HCT116 (cell line): ENCODE measurements around the gene HHAT. TPM values are rescaled to one million over a fixed set of nuclear protein-coding genes. Genes with fewer than 3 reads are reported as not detected.

Source experiments
- ATAC-seq: fragments of 200-7000 bp; cut with Tn5 transposase; 2 replicates; pipeline ENCODE4 v1.9.1; 2020; ENCODE audit warnings: mild to moderate bottlenecking, moderate library complexity
- BruUV-seq: library from RNA; stranded (reverse); fragments of 400-500 nt; replicated peaks from 2 replicates; lab custom pipeline; 2021; lab: Mats Ljungman, UMichigan
- CTCF ChIA-PET: fragments of 300-600 bp; sonication (Branson Sonifier 250); formaldehyde crosslinking; loops from one replicate; lab custom pipeline; 2021; ENCODE audit warnings: antibody characterized with exemption; lab: Charles Lee
- POLR2A ChIA-PET: fragments of 300-600, 350-600 bp; sonication (Branson Sonifier 250); formaldehyde crosslinking; loops from one replicate; lab custom pipeline; 2021; ENCODE audit warnings: antibody characterized with exemption; lab: Charles Lee
- RAD21 ChIA-PET, 2 experiments: fragments of 300-600 bp; sonication (Branson Sonifier 250); formaldehyde crosslinking; loops; one replicate each; lab custom pipeline; 2023; ENCODE audit warnings: low total read pairs in 2 of 2; ENCODE audit not compliant: uncharacterized antibody in 2 of 2, unreplicated experiment in 2 of 2, low non-redundant PET in 1 of 2; lab: Charles Lee
- DNase-seq: peaks from one replicate; pipeline ENCODE4 v3.0.0-alpha.2; 2010; ENCODE audit warnings: low read depth, low spot score
- H2AFZ ChIP-seq: fragments of 200-600 bp; shearing (Covaris generic), sonication (generic); 2 replicates; pipeline ENCODE4 v1.6.1; 2017; ENCODE audit warnings: low read depth, mixed run types, mixed read lengths, antibody characterized with exemption, low read length; ENCODE audit not compliant: poor library complexity, severe bottlenecking
- H3K27ac ChIP-seq: 2 replicates; pipeline ENCODE4 v1.5.1; 2012; ENCODE audit warnings: low read depth, low read length
- H3K27me3 ChIP-seq: fragments of 200-600 bp; sonication (generic); 2 replicates; pipeline ENCODE4 v1.6.1; 2016; ENCODE audit warnings: mixed run types, low read length, mixed read lengths; ENCODE audit not compliant: insufficient read depth
- H3K36me3 ChIP-seq, 2 experiments: fragments of 200-500 bp in 1 of 2; fragments of 200-600 bp in 1 of 2; sonication (Bioruptor generic) in 1 of 2; sonication (generic) in 1 of 2; 2 replicates each; pipeline versions ENCODE4 v1.5.1 to v1.6.1; 2014 to 2016; ENCODE audit warnings: low read length in 2 of 2, inconsistent platforms in 1 of 2, mixed read lengths in 1 of 2, mixed run types in 1 of 2; ENCODE audit not compliant: insufficient read depth in 2 of 2, control insufficient read depth in 1 of 2
- H3K4me1 ChIP-seq, 2 experiments: fragments of 200-600 bp in 1 of 2; sonication (generic) in 1 of 2; 2 replicates each; pipeline versions ENCODE4 v1.5.1 to v1.6.1; 2012 to 2017; ENCODE audit warnings: low read length in 2 of 2, inconsistent platforms in 1 of 2, mild to moderate bottlenecking in 1 of 2, mixed read lengths in 1 of 2, mixed run types in 1 of 2, moderate library complexity in 1 of 2; ENCODE audit not compliant: insufficient read depth in 2 of 2, control insufficient read depth in 1 of 2
- H3K4me2 ChIP-seq: fragments of 200-600 bp; sonication (generic); 2 replicates; pipeline ENCODE4 v1.6.1; 2017; ENCODE audit warnings: mixed run types, low read length, mixed read lengths
- H3K4me3 ChIP-seq, 2 experiments: fragments of 200-600 bp in 1 of 2; sonication (generic) in 1 of 2; replicated peaks in 1 of 2; 2 replicates each; pipeline ENCODE4 v1.5.1; 2011 to 2016; ENCODE audit warnings: low read length in 2 of 2, control low read depth in 1 of 2, low read depth in 1 of 2, mild to moderate bottlenecking in 1 of 2, mixed read lengths in 1 of 2, mixed run types in 1 of 2
- H3K79me2 ChIP-seq: fragments of 200-600 bp; sonication (generic); 2 replicates; pipeline ENCODE4 v1.6.1; 2017; ENCODE audit warnings: mild to moderate bottlenecking, mixed run types, low read length, moderate library complexity, mixed read lengths; ENCODE audit not compliant: insufficient read depth
- H3K9ac ChIP-seq: fragments of 200-600 bp; sonication (generic); 2 replicates; pipeline ENCODE4 v1.6.1; 2016; ENCODE audit warnings: low read length, mixed read lengths
- H3K9me2 ChIP-seq: fragments of 200-600 bp; sonication (generic), shearing (Covaris generic); 2 replicates; pipeline ENCODE4 v1.6.1; 2017; ENCODE audit warnings: mixed run types, mild to moderate bottlenecking, moderate library complexity; ENCODE audit not compliant: insufficient read depth
- H3K9me3 ChIP-seq, 2 experiments: fragments of 200-500 bp in 1 of 2; fragments of 200-600 bp in 1 of 2; sonication (Bioruptor generic) in 1 of 2; sonication (generic) in 1 of 2; 2 replicates each; pipeline ENCODE4 v1.6.1; 2014 to 2017; ENCODE audit warnings: low read length in 2 of 2, mixed read lengths in 2 of 2, inconsistent platforms in 1 of 2, low read depth in 1 of 2, mild to moderate bottlenecking in 1 of 2, mixed run types in 1 of 2, moderate library complexity in 1 of 2; ENCODE audit not compliant: control insufficient read depth in 1 of 2, insufficient read depth in 1 of 2
- H4K20me1 ChIP-seq: fragments of 200-600 bp; sonication (generic), shearing (Covaris generic); 2 replicates; pipeline ENCODE4 v1.6.1; 2017; ENCODE audit warnings: mixed run types, mild to moderate bottlenecking, moderate library complexity; ENCODE audit not compliant: insufficient read depth
- EZH2 ChIP-seq: fragments of 200-600 bp; sonication (generic); IDR thresholded peaks from 2 replicates; pipeline ENCODE4 v1.6.1; 2017; ENCODE audit warnings: antibody characterized with exemption, mixed run types
- MAX ChIP-seq: IDR thresholded peaks from 2 replicates; pipeline ENCODE4 v1.6.1; 2012
- POLR2A ChIP-seq: IDR thresholded peaks from 2 replicates; pipeline ENCODE4 v1.7.0; 2011; ENCODE audit warnings: borderline replicate concordance; ENCODE audit not compliant: insufficient read depth, insufficient read length; ENCODE audit errors: extremely low read depth
- intact Hi-C: fragments of 100-400 bp; cut with micrococcal nuclease; formaldehyde crosslinking; loops from 2 replicates; pipeline ENCODE4 v1.10.0; 2022
- total RNA-seq: library from RNA; stranded (reverse); gene quantifications from one replicate; pipeline ENCODE4 v1.2.1, GENCODE V29; 2021; ENCODE audit not compliant: unreplicated experiment

Gene HHAT
- total RNA-seq, 1 experiment from 2014 or later: 2.7 TPM

GRCh38 chr1:210678306-210678705 lies 349.6 kb downstream of the HHAT start:
- H3K9me2 ChIP-seq: no peaks in the 10 kb centered on the region
- RAD21 ChIA-PET: no interaction called here
- no peaks in the 10 kb centered on the region for H3K9me3 ChIP-seq
- no peak overlapping the region for H3K4me3 ChIP-seq
- H2AFZ ChIP-seq: no peak overlapping the region
- TF ChIP-seq POLR2A: no peak
- H3K9ac ChIP-seq: no peak overlapping the region
- no peaks in the 10 kb centered on the region for H3K79me2 ChIP-seq
- H3K27ac ChIP-seq: no peak overlapping the region
- ATAC-seq: no peak
- POLR2A ChIA-PET: no interaction called here
- no peaks in the 10 kb centered on the region for H3K36me3 ChIP-seq
- CTCF ChIA-PET: no interaction called here
- H3K27me3 ChIP-seq: no peaks in the 10 kb centered on the region
- intact Hi-C loops: no loop called here
- no TSS peak for BruUV-seq
- no peak overlapping the region for H3K4me2 ChIP-seq
- no peaks in the 10 kb centered on the region for H4K20me1 ChIP-seq
- no peak for DNase-seq
- H3K4me1 ChIP-seq: no peaks in the 10 kb centered on the region

- H3K36me3 ChIP-seq: no peaks in the 10 kb centered on the region
- H3K27ac ChIP-seq: no peak overlapping the region
- no peak overlapping the region for H2AFZ ChIP-seq
- H3K9me2 ChIP-seq: no peaks in the 10 kb centered on the region
- H3K9ac ChIP-seq: no peak overlapping the region
- ChIA-PET RAD21 (no interaction called here), CTCF (no interaction called here), POLR2A (no interaction called here)
- ATAC-seq: no peak
- no peaks in the 10 kb centered on the region for H4K20me1 ChIP-seq
- no peaks in the 10 kb centered on the region for H3K9me3 ChIP-seq
- no peak overlapping the region for H3K4me3 ChIP-seq
- H3K4me1 ChIP-seq: no peaks in the 10 kb centered on the region
- H3K4me2 ChIP-seq: no peak overlapping the region
- BruUV-seq: no TSS peak
- TF ChIP-seq EZH2: no peak
- TF ChIP-seq MAX: no peak
- TF ChIP-seq, all 23 proteins: peak for 0
- intact Hi-C loops: no loop called here
- H3K27me3 ChIP-seq: no peaks in the 10 kb centered on the region
- no peak for DNase-seq
- H3K79me2 ChIP-seq: no peaks in the 10 kb centered on the region
Measured at GRCh38 chr1:210681158-210681557, 352.5 kb downstream of the HHAT start.
